NB4 (cell line): ENCODE data around the gene GPRIN3.

Experiments
- CTCF ChIP-seq: IDR thresholded peaks from one replicate; pipeline ENCODE4 v1.5.1; 2012; ENCODE audit warnings: low read depth, low read length
- MYC ChIP-seq: IDR thresholded peaks from 2 replicates; pipeline ENCODE4 v1.6.1; 2011; ENCODE audit warnings: low read depth, low read length

GRCh38 chr4:89334830-89335229 lies 27.2 kb upstream of the GPRIN3 start:
- TF ChIP-seq CTCF (no peak), MYC (no peak)
